HG03097 (cell line): ENCODE measurements around the gene RPLP1.

ENCODE experiments used
- ATAC-seq: cut with Tn5 transposase; IDR thresholded peaks from one replicate; pipeline ENCODE4 v1.9.1; 2021; ENCODE audit not compliant: unreplicated experiment, low FRiP score

The RPLP1 gene

DNA sequence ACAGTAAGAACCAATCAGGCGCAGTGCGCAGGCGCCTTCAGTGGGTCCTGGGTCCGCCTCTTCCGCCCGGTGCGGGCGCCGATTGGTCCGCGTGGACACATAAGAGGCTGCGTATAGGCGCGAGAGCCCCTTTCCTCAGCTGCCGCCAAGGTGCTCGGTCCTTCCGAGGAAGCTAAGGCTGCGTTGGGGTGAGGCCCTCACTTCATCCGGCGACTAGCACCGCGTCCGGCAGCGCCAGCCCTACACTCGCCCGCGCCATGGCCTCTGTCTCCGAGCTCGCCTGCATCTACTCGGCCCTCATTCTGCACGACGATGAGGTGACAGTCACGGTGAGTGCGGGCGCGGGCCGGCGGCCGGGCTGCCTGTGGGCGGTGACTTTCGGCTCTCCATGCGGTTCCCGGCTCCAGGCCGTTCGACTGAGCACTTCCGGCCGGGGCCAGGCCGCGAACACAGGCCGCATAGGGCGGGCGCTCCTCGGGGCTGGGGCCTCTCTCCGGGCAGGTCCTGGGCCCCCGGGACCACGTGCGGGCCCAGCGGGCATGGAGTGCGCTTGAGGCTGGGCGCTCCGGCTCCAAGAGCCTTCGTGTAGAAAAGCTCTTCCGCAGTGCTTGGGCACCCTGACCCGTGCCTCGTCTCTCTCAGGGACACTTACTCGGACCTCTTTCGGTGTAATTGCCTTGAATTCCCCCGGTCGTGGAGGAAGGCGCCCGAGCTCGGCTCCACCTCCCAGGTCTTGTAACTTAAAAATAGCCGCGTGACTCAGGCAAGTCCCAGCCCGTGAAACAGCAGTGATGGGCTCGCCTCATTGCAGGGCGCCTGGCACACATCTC lies at the start of gene RPLP1:
Gene RPLP1 (plus strand): TSS at position 127 of the 830 bp plus-strand sequence. CDS start 131 bp downstream, at position 258.
- peak; percentile 80 for ATAC-seq

DNA sequence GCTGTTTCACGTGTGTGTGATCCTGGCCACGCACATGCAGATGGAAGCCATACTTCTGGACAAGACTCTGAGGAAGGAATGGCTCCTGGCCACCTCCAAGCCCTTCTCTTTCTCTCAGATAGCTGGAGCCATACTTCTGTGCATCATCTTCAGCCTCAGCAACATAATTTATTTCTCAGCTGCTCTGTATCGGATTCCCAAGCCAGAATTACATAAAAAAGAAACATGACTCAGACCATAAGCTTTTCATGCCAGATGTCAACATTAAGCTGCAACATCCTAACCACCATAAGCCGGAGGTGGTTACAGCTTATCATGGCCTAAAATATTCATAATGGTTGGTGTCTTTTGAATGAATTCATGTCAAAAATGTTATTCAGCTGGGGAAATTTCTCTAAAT lies 49.0 kb upstream of the RPLP1 start:
- ATAC-seq = no peak

DNA sequence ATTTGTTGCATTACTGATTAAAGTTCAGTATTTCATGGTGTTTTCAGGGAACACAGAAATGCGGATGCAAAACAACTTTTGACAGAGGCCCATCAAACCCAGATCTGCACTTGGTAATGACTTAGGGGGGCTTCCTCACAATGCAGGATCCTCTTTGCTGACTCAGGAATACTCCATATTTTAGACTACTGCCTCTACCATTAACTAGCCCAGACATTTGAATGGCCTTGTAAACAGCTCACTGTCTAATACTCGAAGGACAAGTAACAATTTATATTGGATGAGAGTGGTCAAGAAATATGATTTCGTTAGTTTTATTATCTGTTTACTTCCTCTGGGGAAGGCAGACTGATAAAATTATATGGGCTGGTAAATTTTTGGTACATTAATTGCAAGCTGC lies 47.5 kb upstream of the RPLP1 start:
- no peak for ATAC-seq

DNA sequence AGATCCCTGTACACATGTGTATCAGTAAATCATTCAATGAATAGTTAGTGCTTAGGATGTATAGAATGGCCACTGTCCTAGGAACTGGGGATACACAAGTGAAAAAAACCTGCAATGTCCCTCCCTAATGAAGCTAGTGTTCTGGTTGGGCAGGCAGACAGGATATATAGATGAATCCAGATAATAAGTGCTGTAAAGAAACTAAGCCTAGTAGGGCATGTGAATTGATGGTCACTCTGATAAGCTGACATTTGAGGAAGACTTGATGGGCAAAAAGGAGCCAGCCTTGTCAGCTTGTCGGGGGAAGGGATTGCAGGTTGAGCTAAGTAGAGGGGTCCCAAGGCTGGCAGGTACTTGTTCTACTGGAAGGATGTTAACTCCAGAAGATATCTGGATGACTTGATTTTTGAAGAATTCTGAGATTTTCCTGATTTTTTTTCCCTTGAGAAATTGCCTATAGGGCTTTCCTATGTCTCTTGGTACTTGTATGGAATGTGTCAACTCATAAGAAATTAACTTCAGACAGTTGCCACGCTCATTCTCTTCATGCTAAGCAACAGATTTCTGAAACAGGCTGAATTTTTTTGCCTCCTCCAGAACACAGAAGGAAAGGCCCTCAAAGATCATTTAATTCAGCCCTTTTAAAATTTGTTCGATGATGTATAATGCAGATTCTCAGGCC lies 44.8 kb upstream of the RPLP1 start:
- ATAC-seq = no peak

DNA sequence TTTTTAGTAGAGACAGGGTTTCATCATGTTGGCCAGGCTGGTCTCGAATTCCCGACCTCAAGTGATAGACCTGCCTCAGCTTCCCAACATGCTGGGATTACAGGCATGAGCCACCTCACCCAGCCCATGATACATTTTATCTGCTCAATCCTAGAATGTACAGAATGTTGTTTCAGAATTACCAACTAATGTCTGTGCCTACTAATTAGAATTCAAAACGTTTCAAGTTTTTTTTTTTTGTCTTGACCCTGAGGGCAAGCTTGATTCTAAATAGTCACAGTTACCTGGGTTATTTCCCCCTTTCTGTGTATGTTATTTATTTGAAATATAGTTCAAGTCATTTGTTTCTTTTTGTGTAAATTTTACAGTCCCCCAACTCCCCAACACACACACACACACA lies 43.8 kb upstream of the RPLP1 start:
- no peak for ATAC-seq

DNA sequence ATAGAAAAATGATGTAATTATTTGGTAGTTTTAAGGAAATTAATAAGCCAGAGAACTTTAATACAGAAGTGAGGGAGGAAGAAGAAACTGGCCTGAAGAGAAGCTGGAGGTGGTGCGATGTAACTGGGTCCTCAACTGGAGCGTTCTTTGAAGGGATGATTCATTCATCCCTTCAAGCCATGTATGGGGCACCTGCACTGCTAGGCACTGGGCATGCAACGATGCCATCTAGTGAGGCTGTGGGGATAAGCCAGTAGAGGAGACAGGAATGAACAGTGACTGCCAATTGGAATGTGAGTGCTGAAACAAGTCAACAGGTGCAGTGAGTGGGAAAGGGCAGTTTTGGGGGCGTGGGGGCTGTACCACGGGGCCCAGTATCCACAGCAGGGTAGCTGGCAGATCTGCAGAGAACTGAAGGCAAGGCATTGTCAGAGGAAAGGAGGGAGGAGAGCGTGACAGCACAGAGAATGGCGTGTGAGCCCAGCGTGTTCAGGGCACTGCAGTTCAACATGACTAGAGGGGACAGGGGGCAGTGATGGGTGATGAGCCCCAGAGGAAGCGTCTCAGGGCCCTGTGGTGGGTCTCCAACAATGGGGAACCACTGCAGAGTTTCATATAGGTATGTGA lies 42.3 kb upstream of the RPLP1 start:
- ATAC-seq = no peak

DNA sequence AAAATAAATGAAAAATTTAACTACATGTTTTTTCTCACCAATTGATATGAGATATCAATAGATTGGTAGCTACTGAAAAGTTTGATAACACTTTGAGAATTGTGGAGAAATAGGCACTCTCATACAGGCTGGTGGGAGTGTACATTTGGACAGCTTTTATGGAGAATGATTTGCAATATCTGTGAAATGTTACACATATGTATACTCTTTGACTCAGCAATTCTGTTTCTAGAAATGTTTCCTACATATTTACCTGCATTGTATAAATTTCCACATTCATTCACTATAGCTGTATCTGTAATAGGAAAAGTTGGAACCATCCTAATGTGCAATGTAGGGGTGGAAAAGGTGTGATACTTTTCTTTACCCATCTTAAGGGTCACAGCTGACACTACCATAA lies 40.3 kb upstream of the RPLP1 start:
- no peak for ATAC-seq

DNA sequence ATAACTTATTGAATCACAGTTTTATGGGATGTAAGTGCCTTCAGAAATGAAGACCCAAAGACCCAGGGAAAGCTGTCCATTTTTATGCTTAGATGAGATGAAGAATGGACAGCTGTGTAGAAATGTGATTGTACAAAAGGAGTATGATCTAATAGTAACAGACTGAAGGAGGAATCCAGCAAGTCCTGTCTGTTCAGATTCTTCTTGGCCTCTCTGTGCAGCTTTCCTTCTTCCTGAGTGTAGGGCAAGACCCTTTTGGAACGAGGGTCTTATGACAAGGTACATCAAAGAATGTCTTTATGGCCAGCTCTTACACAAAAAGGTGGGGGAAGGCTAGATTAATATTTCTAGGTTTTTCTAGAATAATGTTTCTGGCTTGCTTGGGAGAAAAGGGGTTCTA lies 39.9 kb upstream of the RPLP1 start:
- no peak for ATAC-seq

DNA sequence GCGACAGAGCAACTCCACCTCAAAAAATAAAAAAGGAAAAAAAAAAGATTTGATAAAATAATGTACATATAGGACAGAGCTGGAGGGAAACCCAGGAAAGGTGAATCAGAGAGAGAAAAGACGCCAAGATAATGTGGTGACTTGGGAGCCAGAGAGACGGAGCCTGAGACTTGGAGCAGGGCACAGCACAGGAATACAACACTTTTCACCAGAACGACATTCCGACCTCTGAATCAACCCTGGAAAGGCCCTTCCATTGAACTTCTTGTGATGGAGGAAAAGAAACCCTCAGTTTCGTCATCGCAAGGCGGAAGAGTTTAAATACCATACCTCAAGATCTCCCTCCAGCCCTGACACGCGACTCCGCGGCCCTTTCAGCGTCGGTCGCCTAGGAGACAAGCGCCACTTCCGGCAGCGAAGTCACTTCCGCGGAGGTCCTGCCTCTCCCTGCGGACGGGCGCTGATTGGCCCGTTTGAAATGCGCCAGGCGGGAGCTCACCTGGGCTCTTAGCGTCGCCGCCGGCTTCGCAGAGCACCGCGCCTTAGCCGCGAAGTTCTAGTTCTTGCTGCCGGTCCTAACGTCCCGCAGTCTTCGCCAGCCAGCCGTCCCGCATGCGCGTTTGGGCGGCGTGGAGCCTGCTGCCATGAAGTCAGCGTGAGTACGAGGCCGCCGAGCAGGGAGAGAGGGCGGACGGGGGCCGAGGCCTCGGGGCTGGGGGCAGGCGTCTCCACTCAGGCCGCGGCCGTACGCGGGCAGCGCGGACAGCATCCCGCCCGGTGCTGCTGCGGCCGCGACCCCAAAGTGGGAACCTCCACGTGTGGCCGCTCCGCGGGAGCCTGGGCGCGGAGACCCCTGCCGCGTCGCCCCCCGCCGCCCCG lies 38.6 kb upstream of the RPLP1 start, which contains the start of gene KIF23:
Gene KIF23 (plus strand): TSS at position 528 of the 879 bp plus-strand sequence. CDS start 117 bp downstream, at position 645.
- peak; percentile 85 for ATAC-seq

DNA sequence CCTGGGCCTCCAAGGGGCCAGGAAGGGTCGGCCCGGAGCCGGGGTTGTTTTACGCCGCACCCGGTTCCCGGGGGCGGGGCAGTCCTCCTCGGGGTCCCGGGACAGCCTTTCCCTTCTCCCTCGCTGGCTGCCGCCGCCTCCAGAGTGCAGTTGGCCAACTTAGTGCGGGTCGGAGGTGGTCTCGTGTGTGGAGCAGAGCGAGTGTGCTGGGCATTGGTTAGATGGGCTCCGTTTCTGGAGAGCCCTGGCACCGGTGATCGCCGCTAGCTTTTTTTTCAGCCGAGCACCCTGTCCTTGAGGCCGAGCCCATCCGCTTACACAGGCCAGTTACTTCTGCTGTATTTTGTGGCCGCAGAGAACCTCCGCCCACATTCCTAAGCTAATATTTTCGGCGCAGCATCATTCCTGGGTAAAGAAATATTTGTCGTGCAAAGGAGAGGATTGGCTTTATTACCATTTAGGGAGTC lies 37.9 kb upstream of the RPLP1 start:
- ATAC-seq = peak; percentile 41

DNA sequence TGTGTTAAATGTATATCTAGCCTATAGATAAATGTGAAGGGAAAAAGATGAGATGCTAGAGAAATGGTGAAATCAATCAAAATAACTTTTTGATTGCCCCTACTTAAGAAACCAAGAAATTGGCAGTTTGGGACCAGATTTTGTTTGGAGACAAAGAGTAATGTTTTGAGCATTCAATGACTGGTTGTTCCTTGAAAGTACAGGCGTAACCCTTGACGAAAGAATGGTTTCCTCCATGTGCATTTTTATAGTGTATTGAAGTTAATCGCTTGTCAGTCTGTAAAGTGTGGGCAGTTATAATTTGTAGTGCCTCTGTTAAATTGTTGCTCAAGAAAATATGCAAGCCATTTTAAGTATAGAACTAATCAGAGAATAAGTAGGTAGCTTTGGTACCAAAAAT lies 37.2 kb upstream of the RPLP1 start:
- no peak for ATAC-seq

DNA sequence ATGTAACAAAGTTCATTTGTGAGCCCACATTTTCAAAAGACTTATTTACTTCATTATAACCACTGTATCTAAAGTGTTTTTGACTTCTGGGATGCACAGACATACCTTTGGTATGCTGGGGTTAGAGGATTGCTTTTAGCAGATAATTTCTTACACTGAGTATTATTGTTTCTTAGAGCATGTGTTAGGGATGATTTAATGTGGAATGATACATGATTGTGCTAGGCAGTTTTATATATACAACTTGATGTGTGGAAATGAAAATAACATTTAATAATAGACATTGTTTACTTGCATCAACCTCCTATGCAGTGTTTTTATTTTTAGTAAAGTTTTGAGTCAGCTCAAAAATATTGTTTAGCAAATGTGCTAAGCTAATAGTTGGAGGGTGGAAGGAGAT lies 35.0 kb upstream of the RPLP1 start:
- ATAC-seq = no peak

DNA sequence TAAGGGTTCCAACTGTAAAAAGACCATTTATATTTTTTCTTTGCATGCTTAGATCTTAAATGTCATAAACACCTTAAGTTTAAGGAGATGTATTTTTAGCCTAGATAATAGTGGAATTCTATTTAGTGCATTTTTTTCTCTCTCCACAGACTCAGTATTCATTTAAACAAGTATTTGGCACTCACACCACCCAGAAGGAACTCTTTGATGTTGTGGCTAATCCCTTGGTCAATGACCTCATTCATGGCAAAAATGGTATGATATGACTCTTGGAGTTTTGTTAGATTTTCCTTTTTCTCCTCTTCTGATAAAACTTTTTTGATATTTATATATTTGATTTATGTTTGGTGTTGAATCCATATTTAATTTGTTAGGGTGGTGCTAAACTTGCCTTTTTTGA lies 31.1 kb upstream of the RPLP1 start:
- no peak for ATAC-seq

DNA sequence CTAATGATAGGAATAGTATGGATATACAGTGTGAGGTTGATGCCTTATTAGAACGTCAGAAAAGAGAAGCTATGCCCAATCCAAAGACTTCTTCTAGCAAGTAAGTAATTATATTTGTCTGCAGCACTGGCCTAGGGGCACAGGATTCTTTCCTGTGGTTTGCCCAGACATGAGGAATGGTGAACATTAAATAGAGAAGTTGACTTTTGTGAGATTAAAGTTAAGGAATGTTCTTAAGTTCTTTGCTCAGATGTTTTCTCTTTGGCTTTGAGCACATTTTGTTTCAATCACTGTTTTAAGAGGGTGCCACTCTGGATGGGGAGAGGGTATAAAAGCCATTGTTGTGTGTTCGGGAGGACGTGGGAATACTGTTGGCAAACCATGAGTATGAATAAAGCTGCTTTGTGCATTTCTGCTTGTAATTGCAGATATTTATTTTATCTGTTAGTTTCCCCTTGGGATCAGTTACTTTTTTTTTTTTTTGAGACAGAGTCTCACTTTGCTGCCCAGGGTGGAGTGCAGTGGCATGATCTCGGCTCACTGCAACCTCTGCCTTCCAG lies 30.2 kb upstream of the RPLP1 start:
- ATAC-seq = no peak

DNA sequence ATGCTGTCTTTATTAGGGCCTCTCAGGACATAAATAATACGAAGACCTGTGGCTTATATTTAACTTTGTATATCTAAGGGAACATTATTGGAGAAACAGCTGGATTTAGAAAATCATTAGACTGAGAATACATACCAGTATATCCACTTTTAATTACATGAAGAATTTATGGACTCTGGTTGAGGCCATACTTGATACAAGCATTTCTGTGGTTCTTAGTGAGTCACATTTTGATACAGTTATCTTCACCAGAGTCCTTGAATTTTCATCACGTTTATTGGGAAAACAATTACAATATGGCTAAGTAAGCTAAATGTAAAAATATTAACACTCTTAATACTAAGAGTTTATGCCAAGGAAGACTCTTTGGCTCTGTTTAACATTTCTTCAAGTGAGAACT lies 28.6 kb upstream of the RPLP1 start:
- ATAC-seq = no peak

DNA sequence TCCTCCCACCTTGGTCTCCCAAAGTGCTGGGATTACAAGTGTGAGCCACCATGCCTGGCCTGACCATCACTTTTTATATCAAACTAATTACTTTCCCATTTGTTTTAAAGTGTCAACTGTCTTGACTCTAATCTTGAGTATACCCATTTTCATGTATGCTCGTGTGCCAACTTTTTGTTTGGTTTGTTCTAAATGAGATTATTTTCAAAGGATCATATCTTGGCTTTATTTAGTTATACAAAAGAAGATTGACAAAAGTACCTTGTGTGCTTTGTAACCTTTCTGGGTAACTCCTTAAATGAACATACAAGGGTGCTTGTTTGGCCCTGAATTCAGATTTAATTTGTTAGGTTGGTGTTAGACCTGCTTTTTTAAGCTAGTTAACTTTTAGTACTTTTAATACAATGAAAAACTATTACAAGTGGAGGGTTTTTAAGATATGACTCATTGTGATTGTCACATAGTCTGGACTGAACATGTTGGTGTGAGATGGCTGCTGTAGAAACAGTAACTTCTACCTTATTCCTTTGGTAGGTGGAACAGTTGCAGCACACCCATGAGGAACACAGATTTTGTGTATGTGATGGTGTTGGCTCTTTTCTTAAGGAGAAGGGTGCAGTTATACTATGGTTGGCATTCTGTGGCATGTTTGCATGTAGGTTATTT lies 27.7 kb upstream of the RPLP1 start:
- ATAC-seq = no peak

DNA sequence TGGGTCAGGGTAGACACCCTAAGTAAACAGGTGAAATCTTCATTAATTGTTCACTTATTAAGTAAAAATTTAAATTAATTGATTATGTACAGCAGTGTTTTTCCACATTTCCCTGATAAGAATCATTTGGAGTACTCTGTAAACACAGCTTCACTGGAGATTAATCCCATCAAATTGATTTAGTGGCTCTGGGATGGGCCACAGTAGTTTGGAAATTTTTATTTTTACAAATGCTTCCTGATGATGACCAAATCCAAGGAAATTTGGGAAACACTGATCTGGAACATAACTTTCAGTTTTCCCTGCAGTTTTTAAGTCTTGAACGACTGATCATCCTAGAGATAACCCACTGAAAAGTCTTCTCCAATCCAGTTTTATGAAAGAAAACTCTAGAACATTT lies 18.8 kb upstream of the RPLP1 start:
- no peak for ATAC-seq

DNA sequence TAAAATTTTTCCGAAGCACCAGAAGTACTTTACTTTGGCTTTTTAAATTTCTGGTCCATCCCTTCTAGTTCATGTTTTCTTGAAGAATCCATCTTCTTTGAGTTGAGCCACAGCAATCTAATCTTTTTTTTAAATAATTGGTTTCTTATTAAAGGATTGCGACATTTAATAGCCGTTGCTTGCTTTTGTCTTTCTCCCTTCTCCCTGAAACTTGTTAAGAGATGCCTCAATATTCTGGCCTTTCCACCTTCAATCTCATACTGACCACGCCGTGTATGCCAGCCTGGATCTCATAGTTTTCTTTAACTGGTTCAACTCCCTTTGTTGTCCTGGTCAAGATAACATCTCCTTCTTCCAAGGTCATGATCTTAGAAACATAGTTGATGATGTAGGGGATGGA lies 18.4 kb upstream of the RPLP1 start:
- no peak for ATAC-seq

DNA sequence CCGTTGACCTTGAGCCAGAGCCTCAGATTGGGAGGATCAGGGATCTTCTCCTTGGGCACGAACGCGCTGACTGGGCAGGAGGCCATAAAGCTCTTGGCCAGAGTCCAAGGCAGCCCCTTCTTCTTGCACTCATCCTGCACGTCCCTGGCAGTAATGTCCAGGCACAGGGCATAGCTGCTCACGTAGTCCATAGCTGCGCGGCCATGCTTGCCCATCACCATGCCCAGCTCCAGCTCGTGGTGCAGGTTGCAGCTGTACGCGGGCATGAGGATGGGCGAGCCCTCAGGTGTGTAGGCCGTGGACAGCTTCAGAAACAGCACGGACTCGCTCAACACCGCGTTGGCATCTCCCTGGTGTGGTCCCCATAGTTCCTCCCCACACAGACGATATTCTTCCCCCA lies 17.9 kb upstream of the RPLP1 start:
- ATAC-seq = no peak

DNA sequence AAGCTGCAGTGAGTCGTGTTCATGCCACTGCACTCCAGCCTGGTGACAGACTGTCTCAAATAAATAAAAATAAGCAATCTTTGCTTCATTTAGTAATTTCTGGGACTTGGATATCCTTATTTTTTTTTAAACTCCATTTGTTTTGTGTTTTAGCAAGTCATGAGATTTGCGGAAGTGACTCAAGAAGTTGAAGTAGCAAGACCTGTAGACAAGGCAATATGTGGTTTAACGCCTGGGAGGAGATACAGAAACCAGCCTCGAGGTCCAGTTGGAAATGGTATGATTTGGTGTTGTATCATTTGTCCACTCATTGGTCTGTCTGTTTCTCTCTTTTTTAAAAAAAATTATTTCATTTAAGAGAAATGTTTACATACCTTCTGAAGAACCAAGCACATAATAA lies 16.6 kb upstream of the RPLP1 start:
- no peak for ATAC-seq
